OCI-LY7 (cell line): ENCODE measurements around the gene NAV2. TPM values are rescaled to one million over a fixed set of nuclear protein-coding genes. Genes with fewer than 3 reads are reported as not detected.

Experiments
- BruUV-seq: library from RNA; stranded (reverse); fragments of 400-500 nt; replicated peaks from 2 replicates; lab custom pipeline; 2021; lab: Mats Ljungman, UMichigan
- CTCF ChIA-PET: fragments of 300-600 bp; sonication (Branson Sonifier 250); formaldehyde crosslinking; loops from one replicate; lab custom pipeline; 2022; ENCODE audit warnings: antibody characterized with exemption; ENCODE audit not compliant: unreplicated experiment; lab: Charles Lee
- POLR2A ChIA-PET: fragments of 300-600 bp; sonication (Branson Sonifier 250); formaldehyde crosslinking; loops from one replicate; lab custom pipeline; 2022; ENCODE audit warnings: antibody characterized with exemption; lab: Charles Lee
- DNase-seq: peaks from one replicate; pipeline ENCODE4 v3.0.0-alpha.2; 2015; ENCODE audit warnings: low spot score
- H2AFZ ChIP-seq: fragments of 200-600 bp; sonication (generic), shearing (Covaris generic); 2 replicates; pipeline ENCODE4 v1.6.1; 2014; ENCODE audit warnings: mild to moderate bottlenecking, antibody characterized with exemption, low read length, moderate library complexity
- H3K27ac ChIP-seq: fragments of 200-600 bp; sonication (generic); 2 replicates; pipeline ENCODE4 v1.5.1; 2014; ENCODE audit warnings: mixed run types, low read depth, mild to moderate bottlenecking, moderate library complexity, low read length, inconsistent platforms; ENCODE audit not compliant: poor library complexity, severe bottlenecking
- H3K36me3 ChIP-seq: fragments of 200-600 bp; sonication (generic); 2 replicates; pipeline ENCODE4 v1.6.1; 2014; ENCODE audit warnings: mild to moderate bottlenecking, antibody characterized with exemption, low read length, moderate library complexity, mixed read lengths; ENCODE audit not compliant: insufficient read depth
- H3K4me1 ChIP-seq: fragments of 200-600 bp; sonication (generic); 2 replicates; pipeline ENCODE4 v1.5.1; 2014; ENCODE audit warnings: mild to moderate bottlenecking, low read length; ENCODE audit not compliant: insufficient read depth, poor library complexity, severe bottlenecking
- H3K4me2 ChIP-seq: fragments of 200-600 bp; sonication (generic); 2 replicates; pipeline ENCODE4 v1.6.1; 2014; ENCODE audit warnings: mild to moderate bottlenecking, low read length
- H3K4me3 ChIP-seq: fragments of 200-600 bp; sonication (generic); 2 replicates; pipeline ENCODE4 v1.5.1; 2014; ENCODE audit warnings: mild to moderate bottlenecking, low read depth, low read length; ENCODE audit not compliant: poor library complexity, severe bottlenecking
- H3K79me2 ChIP-seq: fragments of 200-600 bp; sonication (generic); 2 replicates; pipeline ENCODE4 v1.6.1; 2016; ENCODE audit warnings: low read depth, mild to moderate bottlenecking, low read length, moderate library complexity, mixed read lengths; ENCODE audit not compliant: insufficient read depth
- H3K9me2 ChIP-seq: fragments of 200-600 bp; sonication (generic); 2 replicates; pipeline ENCODE4 v1.6.1; 2016; ENCODE audit warnings: mild to moderate bottlenecking, low read length, mixed read lengths; ENCODE audit not compliant: insufficient read depth
- H3K9me3 ChIP-seq: fragments of 200-600 bp; sonication (generic); 2 replicates; pipeline ENCODE4 v1.6.1; 2014; ENCODE audit warnings: mild to moderate bottlenecking, mixed run types, low read length, mixed read lengths
- H4K20me1 ChIP-seq: fragments of 200-600 bp; sonication (generic); 2 replicates; pipeline ENCODE4 v1.6.1; 2014; ENCODE audit warnings: mild to moderate bottlenecking, antibody characterized with exemption, low read length, moderate library complexity, mixed read lengths; ENCODE audit not compliant: insufficient read depth
- EZH2phosphoT487 ChIP-seq: fragments of 200-600 bp; sonication (generic); IDR thresholded peaks from 2 replicates; pipeline ENCODE4 v1.6.1; 2018; ENCODE audit warnings: low read depth, borderline replicate concordance, mild to moderate bottlenecking, mixed run types, antibody characterized with exemption, low read length, moderate library complexity, mixed read lengths
- intact Hi-C: fragments of 100-400 bp; cut with micrococcal nuclease; formaldehyde crosslinking; loops from one replicate; pipeline ENCODE4 v1.10.0; 2022; ENCODE audit not compliant: unreplicated experiment
- total RNA-seq, 2 experiments: library from RNA; depleted of rRNA in 1 of 2; stranded (reverse); fragments of >200 nt in 1 of 2; shearing (Covaris generic) in 1 of 2; gene quantifications; 2 replicates each; pipeline ENCODE4 v1.2.3, GENCODE V29; 2014 to 2022
- TF ChIP-seq, protein P1 (sequence below): fragments of 200-600 bp; sonication (generic); conservative IDR thresholded peaks from 2 replicates; pipeline ENCODE4 v1.5.1; 2014; ENCODE audit warnings: mild to moderate bottlenecking, antibody characterized with exemption, low read length, moderate library complexity, mixed read lengths

The NAV2 gene
- total RNA-seq, 2 experiments from 2014 or later, result 0.06 to 0.68 TPM

DNA sequence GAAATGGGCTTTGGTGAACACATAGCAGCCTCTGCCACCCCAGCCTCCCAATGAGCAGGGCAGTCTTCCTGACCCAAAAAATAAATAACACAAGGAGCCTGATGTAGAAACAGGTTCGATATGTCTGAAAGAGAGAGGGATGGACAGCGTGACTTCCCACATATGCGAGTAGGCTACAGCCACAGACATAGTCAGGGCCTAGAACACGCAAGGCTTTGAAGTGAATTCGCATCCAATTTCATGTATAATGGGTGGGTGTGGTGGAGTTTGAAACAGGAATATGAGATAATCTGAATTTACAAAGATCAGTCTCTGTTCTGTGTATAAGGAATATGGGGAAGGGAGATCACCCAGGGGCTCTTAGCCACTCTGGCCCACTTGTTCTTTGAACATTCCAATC, 373.3 kb downstream of the NAV2 start:
- Histone ChIP-seq H3K36me3 (no peaks in the 10 kb centered on the region), H3K4me1 (no peaks in the 10 kb centered on the region), H3K27ac (no peak overlapping the region), H3K79me2 (no peaks in the 10 kb centered on the region), H3K9me3 (no peaks in the 10 kb centered on the region), H3K4me2 (no peak overlapping the region), H3K4me3 (no peak overlapping the region), H3K9me2 (no peaks in the 10 kb centered on the region), H2AFZ (no peak overlapping the region), H4K20me1 (no peaks in the 10 kb centered on the region)
- no peak for DNase-seq
- TF ChIP-seq EZH2phosphoT487, result no peak
- TF ChIP-seq, protein P1, sequence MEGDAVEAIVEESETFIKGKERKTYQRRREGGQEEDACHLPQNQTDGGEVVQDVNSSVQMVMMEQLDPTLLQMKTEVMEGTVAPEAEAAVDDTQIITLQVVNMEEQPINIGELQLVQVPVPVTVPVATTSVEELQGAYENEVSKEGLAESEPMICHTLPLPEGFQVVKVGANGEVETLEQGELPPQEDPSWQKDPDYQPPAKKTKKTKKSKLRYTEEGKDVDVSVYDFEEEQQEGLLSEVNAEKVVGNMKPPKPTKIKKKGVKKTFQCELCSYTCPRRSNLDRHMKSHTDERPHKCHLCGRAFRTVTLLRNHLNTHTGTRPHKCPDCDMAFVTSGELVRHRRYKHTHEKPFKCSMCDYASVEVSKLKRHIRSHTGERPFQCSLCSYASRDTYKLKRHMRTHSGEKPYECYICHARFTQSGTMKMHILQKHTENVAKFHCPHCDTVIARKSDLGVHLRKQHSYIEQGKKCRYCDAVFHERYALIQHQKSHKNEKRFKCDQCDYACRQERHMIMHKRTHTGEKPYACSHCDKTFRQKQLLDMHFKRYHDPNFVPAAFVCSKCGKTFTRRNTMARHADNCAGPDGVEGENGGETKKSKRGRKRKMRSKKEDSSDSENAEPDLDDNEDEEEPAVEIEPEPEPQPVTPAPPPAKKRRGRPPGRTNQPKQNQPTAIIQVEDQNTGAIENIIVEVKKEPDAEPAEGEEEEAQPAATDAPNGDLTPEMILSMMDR, result no peak
- intact Hi-C loops, result no loop called here
- ChIA-PET POLR2A (no interaction called here), CTCF (no interaction called here)
- no TSS peak for BruUV-seq

DNA sequence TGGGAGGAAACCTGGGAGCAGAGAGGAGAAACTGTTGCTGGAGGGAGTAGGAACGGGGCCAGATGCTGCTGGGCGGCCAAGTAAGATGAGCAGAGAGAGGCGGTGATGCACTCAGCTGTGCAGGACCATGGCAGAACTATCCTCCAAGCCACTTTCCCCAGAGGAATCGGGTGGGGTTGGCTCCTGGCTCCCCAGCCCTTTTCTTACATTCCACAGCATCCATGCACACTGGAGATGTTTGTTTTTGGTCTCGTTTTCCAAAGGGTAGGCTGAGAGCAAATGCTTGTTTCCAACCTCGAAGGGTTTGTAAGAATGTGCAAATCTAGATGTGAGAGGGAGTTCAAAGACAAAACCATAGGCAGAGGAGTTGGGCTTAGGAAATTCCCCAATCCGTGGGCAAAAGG, 374.5 kb downstream of the NAV2 start:
- POLR2A ChIA-PET, result interaction anchor here (0.6 kb wide), 1 partner anchor 94 kb away, joined by 4 read pairs; no protein-coding TSS in a partner anchor
- CTCF ChIA-PET, result interaction anchor here (0.5 kb wide), 1 partner anchor 144 kb away, joined by 3 read pairs; no protein-coding TSS in a partner anchor
- no peak for DNase-seq
- TF ChIP-seq EZH2phosphoT487, result no peak
- TF ChIP-seq, protein P1, result no peak
- no peak overlapping the region for H3K4me3 ChIP-seq
- no peaks in the 10 kb centered on the region for H3K36me3 ChIP-seq
- no peak overlapping the region for H3K4me2 ChIP-seq
- H2AFZ ChIP-seq, result no peak overlapping the region
- no peak overlapping the region for H3K27ac ChIP-seq
- no peaks in the 10 kb centered on the region for H4K20me1 ChIP-seq
- no peaks in the 10 kb centered on the region for H3K9me3 ChIP-seq
- intact Hi-C loops, result no loop called here
- no peaks in the 10 kb centered on the region for H3K9me2 ChIP-seq
- BruUV-seq, result no TSS peak
- no peaks in the 10 kb centered on the region for H3K4me1 ChIP-seq
- H3K79me2 ChIP-seq, result no peaks in the 10 kb centered on the region

DNA sequence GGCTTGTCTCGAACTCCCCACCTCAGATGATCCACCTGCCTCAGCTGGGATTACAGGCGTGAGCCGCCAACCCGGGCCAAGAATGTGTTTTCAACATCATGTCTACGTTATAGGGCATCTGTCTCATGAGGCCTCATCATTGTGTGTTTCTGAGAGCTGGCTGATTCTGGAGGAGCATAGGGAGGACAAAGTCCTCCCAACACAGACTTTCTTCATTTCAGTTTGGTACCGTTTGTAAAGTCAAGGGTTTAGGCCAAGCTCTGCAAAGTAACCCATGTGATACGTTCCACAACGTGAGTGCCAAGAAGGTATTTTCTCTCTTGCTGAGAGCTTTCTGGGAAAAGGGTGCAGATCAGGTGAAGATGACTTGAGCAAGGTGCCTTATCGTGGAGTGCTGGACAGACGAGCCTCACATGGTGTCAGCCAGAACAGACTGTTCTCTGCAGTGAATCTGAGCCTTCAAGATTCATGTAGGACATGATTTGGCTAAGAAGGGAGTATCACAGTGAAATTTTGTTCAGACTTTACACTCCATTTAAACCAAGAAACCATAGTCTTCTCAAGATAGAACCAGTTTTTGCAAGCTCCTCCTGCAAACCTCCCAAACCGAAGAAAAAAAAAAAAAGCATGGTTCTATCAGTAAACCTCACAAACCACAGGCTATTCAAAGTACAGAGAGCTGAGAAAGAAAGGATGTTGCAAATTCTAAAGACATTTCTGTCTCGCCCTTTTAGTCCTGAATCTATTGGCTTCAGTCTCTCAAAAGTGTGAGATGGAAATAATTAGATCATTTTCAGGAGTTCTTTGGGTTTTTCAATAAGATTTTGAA, 376.0 kb downstream of the NAV2 start:
- Histone ChIP-seq H3K27ac (no peak overlapping the region), H3K4me1 (no peaks in the 10 kb centered on the region), H3K36me3 (no peaks in the 10 kb centered on the region), H4K20me1 (no peaks in the 10 kb centered on the region), H3K9me3 (no peaks in the 10 kb centered on the region), H2AFZ (no peak overlapping the region), H3K4me3 (no peak overlapping the region), H3K9me2 (no peaks in the 10 kb centered on the region), H3K4me2 (no peak overlapping the region), H3K79me2 (no peaks in the 10 kb centered on the region)
- CTCF ChIA-PET, result no interaction called here
- BruUV-seq, result no TSS peak
- POLR2A ChIA-PET, result interaction anchor here (0.6 to 1.2 kb wide), 2 partner anchors 9 to 714 kb away, joined by 4 read pairs; no protein-coding TSS in a partner anchor
- no peak for DNase-seq
- no peak for TF ChIP-seq EZH2phosphoT487
- TF ChIP-seq, protein P1, result no peak
- intact Hi-C loops, result no loop called here
